H1 (cell line): Measurements from ENCODE around the gene JPH3.

Experiments used
- BRCA1 ChIP-seq: IDR thresholded peaks from 2 replicates; pipeline ENCODE4 v1.6.1; 2012; ENCODE audit warnings: low read depth, low read length, improper control_type of control experiment
- KDM4A ChIP-seq: IDR thresholded peaks from one replicate; pipeline ENCODE4 v1.7.1; 2012; ENCODE audit warnings: low read depth, mild to moderate bottlenecking, moderate library complexity, low read length, inconsistent platforms; ENCODE audit not compliant: severe bottlenecking
- RAD21 ChIP-seq, 2 experiments: IDR thresholded peaks in 1 of 2; conservative IDR thresholded peaks in 1 of 2; 2 replicates each; pipeline ENCODE4 v1.6.1; 2011; ENCODE audit warnings: low read depth in 2 of 2, low read length in 2 of 2, improper control_type of control experiment in 1 of 2, inconsistent platforms in 1 of 2, mild to moderate bottlenecking in 1 of 2, moderate library complexity in 1 of 2

GRCh38 chr16:87657621-87658192 is 55.4 kb downstream of the JPH3 start:
- TF ChIP-seq KDM4A (no peak), BRCA1 (no peak), RAD21 (IDR thresholded peaks at IDR 0.05 in 1 of 2, conservative IDR thresholded peaks at IDR 0.05 in 1 of 2; ENCODE audit: low read depth in 2 of 2, low read length in 2 of 2) (no peak)
